ENCODE data around the gene CYLD. TPM values are rescaled to one million over a fixed set of nuclear protein-coding genes. Genes with fewer than 3 reads are reported as not detected.

CYLD gene
- total and polyA plus RNA-seq, 7 donors, result 7.9 to 45.3 (median 29.6) TPM

DNA sequence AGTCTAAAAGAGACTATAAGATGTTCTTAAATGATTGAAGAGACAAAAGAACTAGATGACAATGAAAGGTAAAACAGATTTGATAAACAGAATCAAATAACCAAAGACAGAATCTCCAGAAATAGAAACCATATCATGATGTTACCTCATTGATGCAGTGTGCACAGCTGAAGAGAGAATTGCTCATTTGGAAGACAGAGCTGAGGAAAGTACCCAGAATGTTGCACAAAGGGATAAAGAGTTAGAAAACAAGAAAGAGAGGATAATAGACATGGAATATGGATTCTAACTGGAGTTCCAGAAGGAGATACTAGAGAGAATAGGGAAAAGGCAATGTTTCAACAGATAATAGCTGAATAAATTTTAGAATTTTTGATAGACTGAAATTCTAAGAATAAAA is 47.9 kb downstream of the CYLD start:
- DNase-seq, result no peak
- Histone ChIP-seq H3K36me3 (peaks cover 0 to 82% (median 14%) of the 10 kb centered on the region in 4 donors), H3K4me1 (no peaks in the 10 kb centered on the region), H3K9me3 (no peaks in the 10 kb centered on the region), H3K27ac (no peak overlapping the region), H3K4me3 (no peak overlapping the region), H3K27me3 (no peaks in the 10 kb centered on the region)
- TF ChIP-seq POLR2AphosphoS5 (IDR thresholded peaks at IDR 0.05) (no peak), EP300 (IDR thresholded peaks at IDR 0.05) (no peak), POLR2A (IDR thresholded peaks at IDR 0.05) (no peak)
- TF ChIP-seq, protein P1, sequence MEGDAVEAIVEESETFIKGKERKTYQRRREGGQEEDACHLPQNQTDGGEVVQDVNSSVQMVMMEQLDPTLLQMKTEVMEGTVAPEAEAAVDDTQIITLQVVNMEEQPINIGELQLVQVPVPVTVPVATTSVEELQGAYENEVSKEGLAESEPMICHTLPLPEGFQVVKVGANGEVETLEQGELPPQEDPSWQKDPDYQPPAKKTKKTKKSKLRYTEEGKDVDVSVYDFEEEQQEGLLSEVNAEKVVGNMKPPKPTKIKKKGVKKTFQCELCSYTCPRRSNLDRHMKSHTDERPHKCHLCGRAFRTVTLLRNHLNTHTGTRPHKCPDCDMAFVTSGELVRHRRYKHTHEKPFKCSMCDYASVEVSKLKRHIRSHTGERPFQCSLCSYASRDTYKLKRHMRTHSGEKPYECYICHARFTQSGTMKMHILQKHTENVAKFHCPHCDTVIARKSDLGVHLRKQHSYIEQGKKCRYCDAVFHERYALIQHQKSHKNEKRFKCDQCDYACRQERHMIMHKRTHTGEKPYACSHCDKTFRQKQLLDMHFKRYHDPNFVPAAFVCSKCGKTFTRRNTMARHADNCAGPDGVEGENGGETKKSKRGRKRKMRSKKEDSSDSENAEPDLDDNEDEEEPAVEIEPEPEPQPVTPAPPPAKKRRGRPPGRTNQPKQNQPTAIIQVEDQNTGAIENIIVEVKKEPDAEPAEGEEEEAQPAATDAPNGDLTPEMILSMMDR (IDR thresholded peaks at IDR 0.05), result no peak
- intact Hi-C loops (cut with DNase I), result no loop called here

DNA sequence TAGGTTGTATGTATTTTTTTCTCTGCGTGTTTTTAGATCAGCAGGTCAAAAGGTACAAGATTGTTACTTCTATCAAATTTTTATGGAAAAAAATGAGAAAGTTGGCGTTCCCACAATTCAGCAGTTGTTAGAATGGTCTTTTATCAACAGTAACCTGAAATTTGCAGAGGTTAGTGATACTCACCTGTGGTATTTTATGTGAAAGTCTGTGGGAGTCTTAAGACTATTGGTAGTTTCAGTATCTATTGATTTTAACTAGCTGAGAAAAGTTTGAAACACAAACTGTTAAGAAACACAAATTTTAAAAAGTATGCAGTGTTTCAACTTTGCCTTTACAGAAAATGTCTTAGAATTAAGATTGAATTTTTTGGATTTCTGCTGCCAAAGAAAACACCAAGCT is 49.6 kb downstream of the CYLD start:
- no peaks in the 10 kb centered on the region for H3K4me1 ChIP-seq
- H3K9me3 ChIP-seq, result no peaks in the 10 kb centered on the region
- H3K36me3 ChIP-seq, result peaks cover 0 to 86% (median 26%) of the 10 kb centered on the region in 4 donors
- H3K27ac ChIP-seq, result no peak overlapping the region
- DNase-seq, result no peak
- no peak overlapping the region for H3K4me3 ChIP-seq
- intact Hi-C loops (cut with DNase I), result no loop called here
- no peaks in the 10 kb centered on the region for H3K27me3 ChIP-seq
- TF ChIP-seq POLR2A (IDR thresholded peaks at IDR 0.05) (no peak), POLR2AphosphoS5 (IDR thresholded peaks at IDR 0.05) (no peak), EP300 (IDR thresholded peaks at IDR 0.05) (no peak)
- TF ChIP-seq, protein P1 (IDR thresholded peaks at IDR 0.05), result no peak
- WGBS, 2 donors, result 92 to 93% methylated on average over 2 of the region's 2 CpGs

DNA sequence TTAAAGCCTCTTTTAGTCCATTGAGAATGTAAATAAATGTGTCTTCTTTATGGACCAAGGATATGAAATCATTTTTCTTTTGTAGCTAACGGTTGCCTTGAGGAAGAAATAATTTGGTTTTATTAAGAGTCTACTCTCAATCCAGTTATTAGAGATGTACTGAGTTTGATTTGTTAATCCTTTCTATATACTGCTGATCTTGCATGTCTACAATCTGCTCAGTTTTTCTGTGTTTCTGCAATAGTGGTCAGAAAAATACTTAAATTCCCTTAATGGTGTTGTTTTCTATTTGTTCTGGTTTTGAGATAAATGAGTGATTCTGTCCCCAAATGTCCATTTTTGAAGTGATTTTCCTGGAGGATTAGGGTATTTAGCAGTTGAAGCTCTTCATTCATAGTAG is 54.9 kb downstream of the CYLD start:
- intact Hi-C loops (cut with DNase I), result no loop called here
- H3K27ac ChIP-seq, result no peak overlapping the region
- no peak overlapping the region for H3K4me3 ChIP-seq
- 95 to 98% methylated on average over 1 of the region's 1 CpG for WGBS, 2 donors
- H3K4me1 ChIP-seq, result peaks cover 0 to under 1% (median 0%) of the 10 kb centered on the region in 4 donors
- TF ChIP-seq POLR2A (IDR thresholded peaks at IDR 0.05) (no peak), EP300 (IDR thresholded peaks at IDR 0.05) (no peak), POLR2AphosphoS5 (IDR thresholded peaks at IDR 0.05) (no peak)
- TF ChIP-seq, protein P1 (IDR thresholded peaks at IDR 0.05), result no peak
- no peaks in the 10 kb centered on the region for H3K9me3 ChIP-seq
- peaks cover 0 to 72% (median 29%) of the 10 kb centered on the region in 4 donors for H3K36me3 ChIP-seq
- no peak for DNase-seq
- no peaks in the 10 kb centered on the region for H3K27me3 ChIP-seq

DNA sequence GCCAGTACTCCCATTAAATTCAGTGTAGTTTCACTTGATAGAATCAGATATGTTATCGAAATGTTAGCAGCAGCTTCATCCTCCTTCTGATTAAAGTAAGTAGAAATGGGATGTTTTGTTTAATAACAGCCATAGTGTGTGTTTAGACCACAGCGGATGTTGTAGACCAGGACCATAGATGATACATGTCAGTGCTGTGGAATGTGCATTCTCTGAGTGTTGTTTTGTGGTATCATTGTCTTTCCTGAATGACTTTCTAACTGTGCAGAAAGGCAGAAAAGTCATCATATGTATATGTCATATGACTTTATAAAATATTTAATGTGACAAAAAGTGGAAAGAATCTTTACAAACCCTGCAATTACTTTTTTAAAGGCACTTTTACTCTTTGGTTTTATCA is 55.6 kb downstream of the CYLD start:
- Histone ChIP-seq H3K27me3 (no peaks in the 10 kb centered on the region), H3K4me1 (peaks cover 0 to 6% (median 0%) of the 10 kb centered on the region in 4 donors), H3K9me3 (no peaks in the 10 kb centered on the region), H3K27ac (no peak overlapping the region), H3K4me3 (no peak overlapping the region), H3K36me3 (peaks cover 0 to 66% (median 29%) of the 10 kb centered on the region in 4 donors)
- intact Hi-C loops (cut with DNase I), result no loop called here
- no peak for DNase-seq
- TF ChIP-seq POLR2AphosphoS5 (IDR thresholded peaks at IDR 0.05) (no peak), POLR2A (IDR thresholded peaks at IDR 0.05) (no peak), EP300 (IDR thresholded peaks at IDR 0.05) (no peak)
- TF ChIP-seq, protein P1 (IDR thresholded peaks at IDR 0.05), result no peak
- WGBS, 2 donors, result 93 to 94% methylated on average over 2 of the region's 2 CpGs

DNA sequence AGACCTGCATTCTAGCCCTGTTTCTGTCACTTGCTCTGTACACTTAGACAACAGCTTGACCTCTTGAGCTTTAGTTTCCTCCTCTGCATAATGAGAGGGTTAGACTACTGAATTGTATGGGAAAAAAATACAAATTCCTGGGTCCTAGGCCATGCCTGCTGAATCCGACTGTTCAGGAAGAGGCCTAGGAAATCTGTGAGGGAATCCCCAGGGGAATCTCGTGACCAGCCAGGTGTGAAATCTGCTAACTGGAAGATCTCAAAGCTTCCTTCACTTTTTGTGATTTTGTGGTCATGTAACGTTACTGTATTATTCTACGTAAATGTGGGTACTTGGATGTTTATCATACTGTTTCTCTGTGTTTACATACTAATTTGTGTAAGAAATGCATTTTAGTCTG is 58.2 kb downstream of the CYLD start:
- DNase-seq, result no peak
- 87 to 93% methylated on average over 4 of the region's 4 CpGs for WGBS, 2 donors
- Histone ChIP-seq H3K27me3 (no peaks in the 10 kb centered on the region), H3K36me3 (peaks cover 0 to 40% (median 15%) of the 10 kb centered on the region in 4 donors), H3K27ac (no peak overlapping the region), H3K4me1 (peaks cover 0 to 6% (median 0%) of the 10 kb centered on the region in 4 donors), H3K4me3 (no peak overlapping the region), H3K9me3 (no peaks in the 10 kb centered on the region)
- TF ChIP-seq EP300 (IDR thresholded peaks at IDR 0.05) (no peak), POLR2AphosphoS5 (IDR thresholded peaks at IDR 0.05) (no peak), POLR2A (IDR thresholded peaks at IDR 0.05) (no peak)
- TF ChIP-seq, protein P1 (IDR thresholded peaks at IDR 0.05), result no peak
- intact Hi-C loops (cut with DNase I), result loop anchor here (10.0 kb wide), 3 partner anchors 105 to 225 kb away; partner anchors contain the start of gene NOD2

All from sigmoid colon (tissue), 7 donors.